ENCODE data around the gene ATF3.

- TF ChIP-seq CTCF (IDR thresholded peaks at IDR 0.05) (no peak), POLR2A (IDR thresholded peaks at IDR 0.05) (no peak)
Measured at GRCh38 chr1:212593821-212594251, 14.7 kb upstream of the ATF3 start.

Measured in esophagus squamous epithelium (tissue), 4 donors.